HepG2 (cell line): ENCODE data around the gene XCL2.
"Not testable (repeated sequence)": the region's sequence is repeated elsewhere in the genome, so short reads cannot be mapped to it uniquely, and the experiment has no call there.

Experiments used
- BHLHE40 ChIP-seq: IDR thresholded peaks from 2 replicates; pipeline ENCODE4 v1.6.1; 2011; ENCODE audit warnings: low read length, improper control_type of control experiment
- CTCF ChIP-seq: sonication (generic); formaldehyde crosslinking; IDR thresholded peaks from 2 replicates; pipeline ENCODE4 v1.5.0; 2020; ENCODE audit warnings: mild to moderate bottlenecking, missing genetic modification reagents, moderate library complexity
- DZIP1 ChIP-seq: sonication (generic); formaldehyde crosslinking; IDR thresholded peaks from 2 replicates; pipeline ENCODE4 v1.5.0; 2020; ENCODE audit warnings: mild to moderate bottlenecking, missing genetic modification reagents
- EP300 ChIP-seq, 3 experiments: sonication (generic) in 1 of 3; formaldehyde crosslinking in 1 of 3; IDR thresholded peaks; 2 replicates each; pipeline versions ENCODE4 v1.5.1 to v1.6.1; 2011 to 2020; ENCODE audit warnings: low read depth in 2 of 3, low read length in 2 of 3, borderline replicate concordance in 1 of 3, improper control_type of control experiment in 1 of 3, mild to moderate bottlenecking in 1 of 3, missing genetic modification reagents in 1 of 3, moderate library complexity in 1 of 3
- GABPA ChIP-seq, 2 experiments: IDR thresholded peaks; 2 replicates each; pipeline ENCODE4 v1.6.1; 2011 to 2016; ENCODE audit warnings: low read depth in 2 of 2, low read length in 1 of 2, missing biosample characterization in 1 of 2, missing genetic modification characterization in 1 of 2
- HDAC2 ChIP-seq: sonication (generic); formaldehyde crosslinking; IDR thresholded peaks from 2 replicates; pipeline ENCODE4 v1.4.0; 2020; ENCODE audit warnings: missing genetic modification reagents
- NFATC3 ChIP-seq: sonication (generic); formaldehyde crosslinking; IDR thresholded peaks from 2 replicates; pipeline ENCODE4 v1.5.1; 2020; ENCODE audit warnings: mild to moderate bottlenecking, missing genetic modification reagents
- NFYB ChIP-seq: sonication (generic); formaldehyde crosslinking; IDR thresholded peaks from 2 replicates; pipeline ENCODE4 v1.4.0; 2020; ENCODE audit warnings: missing genetic modification reagents
- TIGD3 ChIP-seq: sonication (generic); formaldehyde crosslinking; IDR thresholded peaks from 2 replicates; pipeline ENCODE4 v1.5.1; 2020; ENCODE audit warnings: mild to moderate bottlenecking, missing genetic modification reagents, borderline replicate concordance
- ZNF691 ChIP-seq: sonication (generic); formaldehyde crosslinking; IDR thresholded peaks from 2 replicates; pipeline ENCODE4 v1.4.0; 2020; ENCODE audit warnings: missing genetic modification reagents, low read depth, mild to moderate bottlenecking, borderline replicate concordance

- TF ChIP-seq CTCF (CRISPR knock-in tag), result peak; percentile 31
- not testable (repeated sequence) for TF ChIP-seq TIGD3 (CRISPR knock-in tag); NFATC3; HDAC2; NFYB (CRISPR knock-in tag); GABPA (IDR thresholded peaks at IDR 0.05; ENCODE audit: low read depth, low read length); GABPA (CRISPR knock-in tag; IDR thresholded peaks at IDR 0.05; ENCODE audit: low read depth); DZIP1 (CRISPR knock-in tag); EP300 (IDR thresholded peaks at IDR 0.05; ENCODE audit: low read depth in 2 of 2, low read length in 2 of 2); EP300 (CRISPR knock-in tag; IDR thresholded peaks at IDR 0.05; ENCODE audit: borderline replicate concordance); BHLHE40; ZNF691 (CRISPR knock-in tag)
These were observed 30.4 kb upstream of the XCL2 start for GRCh38 chr1:168574234-168574633.
